ENCODE results near the gene SETD7. TPM values are rescaled to one million over a fixed set of nuclear protein-coding genes. Genes with fewer than 3 reads are reported as not detected.

The SETD7 gene
- total RNA-seq, 2 donors from 2014 or later: 51.8 to 69.5 TPM

DNA sequence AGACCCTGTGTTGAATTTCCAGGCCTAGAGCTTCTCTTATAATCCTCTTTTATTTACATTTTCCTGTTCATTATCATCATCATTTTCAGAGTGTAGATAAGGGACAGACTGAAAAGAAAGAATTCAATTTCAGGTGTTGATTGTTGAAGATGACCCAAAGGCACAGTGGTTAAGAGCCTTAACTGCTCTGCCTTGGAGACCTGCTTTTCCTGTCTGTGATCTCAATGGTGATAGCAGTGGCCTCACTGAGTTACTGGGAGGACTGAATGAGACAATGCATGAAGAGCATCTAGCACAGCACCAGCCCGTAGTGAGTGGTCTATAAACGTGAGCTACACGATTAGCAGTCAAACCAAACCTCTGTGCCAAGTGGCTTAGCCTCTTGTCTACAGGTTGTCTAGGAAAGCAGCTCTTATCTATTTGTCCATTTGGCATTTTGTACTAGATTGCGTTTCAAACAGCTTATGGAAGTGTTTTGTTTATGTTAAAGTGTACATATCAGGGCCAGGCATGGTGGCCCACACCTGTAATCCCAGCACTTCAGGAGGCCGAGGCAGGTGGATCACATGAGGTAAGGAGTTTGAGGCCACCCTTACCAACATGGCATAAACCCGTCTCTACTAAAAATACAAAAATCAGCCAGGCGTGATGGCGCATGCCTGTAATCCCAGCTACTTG, 41.5 kb downstream of the SETD7 start:
- H3K27me3 ChIP-seq: no peaks in the 10 kb centered on the region
- TF ChIP-seq CTCF (IDR thresholded peaks at IDR 0.05): no peak
- H3K36me3 ChIP-seq: peaks cover 67% of the 10 kb centered on the region
- H3K4me1 ChIP-seq: peaks cover 0 to 17% of the 10 kb centered on the region in 2 donors
- no peak overlapping the region for H3K4me3 ChIP-seq
- no peak for DNase-seq (ENCODE audit: low spot score)
- no peaks in the 10 kb centered on the region for H3K9me3 ChIP-seq
- H3K27ac ChIP-seq: peak overlapping the region in 1 of 2 donors; percentile 64

DNA sequence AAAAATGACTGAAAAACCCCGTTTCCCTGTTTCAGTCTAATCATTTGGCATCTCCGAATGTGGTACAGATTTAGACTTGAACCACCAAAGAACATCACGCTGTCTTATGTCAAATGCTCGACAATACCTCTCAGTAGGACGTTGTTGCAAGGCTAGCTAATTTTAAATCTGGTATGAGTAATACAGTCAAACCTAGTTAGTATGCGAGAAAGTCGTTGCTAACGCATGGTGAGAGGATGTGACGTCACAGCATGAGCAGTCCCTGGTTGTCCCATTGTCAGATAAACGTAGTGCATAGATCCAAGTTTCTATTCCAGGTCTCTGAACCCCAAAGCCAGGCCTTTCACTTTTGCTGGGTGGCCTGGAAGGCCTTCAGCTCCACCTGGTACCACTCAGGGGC, 44.7 kb downstream of the SETD7 start:
- Histone ChIP-seq H3K27me3 (no peaks in the 10 kb centered on the region), H3K9me3 (no peaks in the 10 kb centered on the region), H3K4me1 (peaks cover 0 to 25% of the 10 kb centered on the region in 2 donors), H3K27ac (no peak overlapping the region), H3K4me3 (no peak overlapping the region), H3K36me3 (peaks cover 50% of the 10 kb centered on the region)
- no peak for DNase-seq (ENCODE audit: low spot score)
- TF ChIP-seq CTCF (IDR thresholded peaks at IDR 0.05): no peak

- H3K9me3 ChIP-seq: no peaks in the 10 kb centered on the region
- no peak overlapping the region for H3K4me3 ChIP-seq
- no peak for DNase-seq (ENCODE audit: low spot score)
- H3K27ac ChIP-seq: peak overlapping the region in 1 of 2 donors; percentile 30
- H3K27me3 ChIP-seq: no peaks in the 10 kb centered on the region
- H3K36me3 ChIP-seq: peaks cover 57% of the 10 kb centered on the region
- TF ChIP-seq CTCF (IDR thresholded peaks at IDR 0.05): peak; percentile 26 to 69
- peaks cover 0 to 13% of the 10 kb centered on the region in 2 donors for H3K4me1 ChIP-seq
Observed at GRCh38 chr4:139509727-139510410, 46.1 kb downstream of the SETD7 start.

GRCh38 chr4:139508581-139509237, 47.3 kb downstream of the SETD7 start:
- Histone ChIP-seq H3K36me3 (peaks cover 46% of the 10 kb centered on the region), H3K4me1 (peaks cover 0 to 12% of the 10 kb centered on the region in 2 donors), H3K27ac (no peak overlapping the region)

DNA sequence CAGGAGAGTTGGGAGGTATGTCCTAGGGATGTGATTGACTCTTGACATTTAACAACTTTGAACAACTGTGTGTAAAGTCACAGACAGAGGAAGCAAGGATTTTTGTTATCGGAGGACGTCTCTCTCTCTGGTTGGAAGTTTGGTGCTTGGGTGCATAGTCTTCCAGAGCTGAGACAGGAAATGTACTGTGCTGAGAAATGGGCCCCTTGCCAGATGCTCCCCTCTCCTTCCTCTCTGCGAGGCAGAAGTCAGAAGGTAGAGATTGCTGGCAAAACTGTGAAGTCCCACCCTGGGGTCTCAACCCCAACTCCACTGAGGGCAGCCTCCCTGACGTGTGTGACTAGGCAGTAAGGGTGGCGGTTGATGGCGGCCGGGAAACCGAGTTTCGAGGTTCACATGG, 49.2 kb downstream of the SETD7 start:
- no peak for DNase-seq (ENCODE audit: low spot score)
- Histone ChIP-seq H3K27ac (no peak overlapping the region), H3K4me3 (no peak overlapping the region), H3K4me1 (peaks cover 0 to 12% of the 10 kb centered on the region in 2 donors), H3K27me3 (no peaks in the 10 kb centered on the region), H3K9me3 (no peaks in the 10 kb centered on the region), H3K36me3 (peaks cover 33% of the 10 kb centered on the region)
- no peak for TF ChIP-seq CTCF (IDR thresholded peaks at IDR 0.05)

More at GRCh38 chr4:139508581-139509237, 47.3 kb downstream of the SETD7 start:
- TF ChIP-seq CTCF (IDR thresholded peaks at IDR 0.05): no peak
- Histone ChIP-seq H3K27me3 (no peaks in the 10 kb centered on the region), H3K9me3 (no peaks in the 10 kb centered on the region), H3K4me3 (no peak overlapping the region)
- DNase-seq (ENCODE audit: low spot score): no peak
